Astrocyte (in vitro differentiated cells and primary cell): ENCODE data around the gene BHLHE23. TPM values are rescaled to one million over a fixed set of nuclear protein-coding genes. Genes with fewer than 3 reads are reported as not detected.

Experiments
- DNase-seq: peaks from one replicate; pipeline ENCODE4 v3.0.0-alpha.2; 2010; ENCODE audit warnings: low read depth
- FAIRE-seq: peaks from 2 replicates; lab custom pipeline; 2011; peaks lifted over from hg19 to GRCh38; lab: Jason Lieb, UNC
- H2AFZ ChIP-seq: 2 replicates; pipeline ENCODE4 v1.6.0; 2012; ENCODE audit warnings: low read depth, low read length, inconsistent platforms
- H3K27ac ChIP-seq: 2 replicates; pipeline ENCODE4 v1.5.1; 2011; ENCODE audit warnings: low read depth, low read length, inconsistent platforms
- H3K27me3 ChIP-seq: 2 replicates; pipeline ENCODE4 v1.6.0; 2011; ENCODE audit warnings: low read length, inconsistent platforms; ENCODE audit not compliant: insufficient read depth
- H3K36me3 ChIP-seq: 2 replicates; pipeline ENCODE4 v1.5.1; 2011; ENCODE audit warnings: low read length, inconsistent platforms; ENCODE audit not compliant: insufficient read depth
- H3K4me1 ChIP-seq: 2 replicates; pipeline ENCODE4 v1.5.1; 2011; ENCODE audit warnings: low read length, inconsistent platforms; ENCODE audit not compliant: insufficient read depth
- H3K4me2 ChIP-seq: 2 replicates; pipeline ENCODE4 v1.6.0; 2012; ENCODE audit warnings: low read length, inconsistent platforms
- H3K4me3 ChIP-seq: 2 replicates; pipeline ENCODE4 v1.5.1; 2011; ENCODE audit warnings: low read depth, mild to moderate bottlenecking, low read length, inconsistent platforms; ENCODE audit not compliant: insufficient read depth
- H3K79me2 ChIP-seq: 2 replicates; pipeline ENCODE4 v1.6.0; 2012; ENCODE audit warnings: mild to moderate bottlenecking, low read length, inconsistent platforms; ENCODE audit not compliant: insufficient read depth
- H3K9ac ChIP-seq: 2 replicates; pipeline ENCODE4 v1.6.0; 2012; ENCODE audit warnings: mild to moderate bottlenecking, low read length, inconsistent platforms
- H3K9me3 ChIP-seq: 2 replicates; pipeline ENCODE4 v1.5.1; 2012; ENCODE audit warnings: low read depth, mild to moderate bottlenecking, low read length, inconsistent platforms; ENCODE audit not compliant: insufficient read depth
- H4K20me1 ChIP-seq: 2 replicates; pipeline ENCODE4 v1.6.0; 2012; ENCODE audit warnings: low read length, inconsistent platforms; ENCODE audit not compliant: insufficient read depth
- H3K27ac Mint-ChIP-seq: one replicate; pipeline ENCODE4 v1.8.0; 2021; ENCODE audit warnings: mild to moderate bottlenecking, mixed read lengths; ENCODE audit not compliant: unreplicated experiment
- H3K27me3 Mint-ChIP-seq: one replicate; pipeline ENCODE4 v1.8.0; 2021; ENCODE audit warnings: low read depth, mixed read lengths; ENCODE audit not compliant: unreplicated experiment
- H3K36me3 Mint-ChIP-seq: one replicate; pipeline ENCODE4 v1.8.0; 2021; ENCODE audit warnings: low read depth, mixed read lengths; ENCODE audit not compliant: unreplicated experiment
- H3K4me1 Mint-ChIP-seq: one replicate; pipeline ENCODE4 v1.8.0; 2021; ENCODE audit warnings: low read depth, mixed read lengths; ENCODE audit not compliant: unreplicated experiment
- H3K4me3 Mint-ChIP-seq: one replicate; pipeline ENCODE4 v1.8.0; 2021; ENCODE audit warnings: mild to moderate bottlenecking, moderate library complexity, mixed read lengths; ENCODE audit not compliant: unreplicated experiment
- H3K9me3 Mint-ChIP-seq: one replicate; pipeline ENCODE4 v1.8.0; 2021; ENCODE audit warnings: mild to moderate bottlenecking, mixed read lengths; ENCODE audit not compliant: unreplicated experiment
- CTCF ChIP-seq: IDR thresholded peaks from 2 replicates; pipeline ENCODE4 v1.5.1; 2011; ENCODE audit warnings: low read depth, mild to moderate bottlenecking, inconsistent platforms, low read length, moderate library complexity; ENCODE audit not compliant: insufficient read depth
- EZH2 ChIP-seq: IDR thresholded peaks from 2 replicates; pipeline ENCODE4 v1.6.1; 2012; ENCODE audit warnings: mild to moderate bottlenecking, low read length, inconsistent platforms; ENCODE audit not compliant: insufficient read depth
- total RNA-seq: library from RNA; stranded (reverse); gene quantifications from 2 replicates; pipeline ENCODE4 v1.2.1, GENCODE V29; 2021

BHLHE23 gene
- total RNA-seq, 1 donor from 2014 or later = not detected

GRCh38 chr20:62996596-62996982 lies 10.2 kb downstream of the BHLHE23 start:
- H3K4me3 ChIP-seq = no peak overlapping the region
- H2AFZ ChIP-seq = no peak overlapping the region
- no peaks in the 10 kb centered on the region for H3K4me1 ChIP-seq
- H3K27me3 ChIP-seq = peaks cover 40% of the 10 kb centered on the region
- H3K27ac ChIP-seq = no peak overlapping the region
- H3K36me3 Mint-ChIP-seq = peaks cover 3% of the 10 kb centered on the region
- no peaks in the 10 kb centered on the region for H3K9me3 ChIP-seq
- no peak overlapping the region for H3K4me2 ChIP-seq
- H3K4me3 Mint-ChIP-seq = no peak overlapping the region
- H3K36me3 ChIP-seq = no peaks in the 10 kb centered on the region
- H4K20me1 ChIP-seq = no peaks in the 10 kb centered on the region
- no peak overlapping the region for H3K9ac ChIP-seq
- H3K9me3 Mint-ChIP-seq = peaks cover 5% of the 10 kb centered on the region
- TF ChIP-seq CTCF (no peak), EZH2 (no peak)
- peaks cover 84% of the 10 kb centered on the region for H3K27me3 Mint-ChIP-seq
- no peak overlapping the region for H3K27ac Mint-ChIP-seq
- no peaks in the 10 kb centered on the region for H3K4me1 Mint-ChIP-seq
- no peak for DNase-seq
- no peaks in the 10 kb centered on the region for H3K79me2 ChIP-seq
- no peak for FAIRE-seq

GRCh38 chr20:62995898-62996595 lies 10.7 kb downstream of the BHLHE23 start:
- DNase-seq (no peak), FAIRE-seq (no peak)
- Mint-ChIP-seq H3K36me3 (peaks cover 3% of the 10 kb centered on the region), H3K4me1 (no peaks in the 10 kb centered on the region), H3K27ac (no peak overlapping the region), H3K9me3 (peaks cover 5% of the 10 kb centered on the region), H3K4me3 (no peak overlapping the region), H3K27me3 (peaks cover 84% of the 10 kb centered on the region)
- Histone ChIP-seq H3K4me1 (no peaks in the 10 kb centered on the region), H3K27ac (no peak overlapping the region), H2AFZ (no peak overlapping the region), H3K9ac (no peak overlapping the region), H4K20me1 (no peaks in the 10 kb centered on the region), H3K36me3 (no peaks in the 10 kb centered on the region), H3K4me3 (no peak overlapping the region), H3K4me2 (no peak overlapping the region), H3K27me3 (peaks cover 39% of the 10 kb centered on the region), H3K79me2 (no peaks in the 10 kb centered on the region), H3K9me3 (no peaks in the 10 kb centered on the region)
- no peak for TF ChIP-seq CTCF
- no peak for TF ChIP-seq EZH2

- no peak for DNase-seq
- Histone ChIP-seq H3K4me1 (no peaks in the 10 kb centered on the region), H3K27me3 (peaks cover 34% of the 10 kb centered on the region), H3K9ac (no peak overlapping the region), H4K20me1 (no peaks in the 10 kb centered on the region), H3K4me2 (no peak overlapping the region), H3K36me3 (no peaks in the 10 kb centered on the region), H3K9me3 (no peaks in the 10 kb centered on the region), H3K4me3 (no peak overlapping the region), H2AFZ (no peak overlapping the region), H3K79me2 (no peaks in the 10 kb centered on the region), H3K27ac (no peak overlapping the region)
- Mint-ChIP-seq H3K36me3 (peaks cover 3% of the 10 kb centered on the region), H3K27me3 (peaks cover 83% of the 10 kb centered on the region), H3K9me3 (peaks cover 5% of the 10 kb centered on the region), H3K4me1 (no peaks in the 10 kb centered on the region), H3K27ac (no peak overlapping the region), H3K4me3 (no peak overlapping the region)
- TF ChIP-seq CTCF (no peak), EZH2 (no peak)
- no peak for FAIRE-seq
These were observed 11.3 kb downstream of the BHLHE23 start for GRCh38 chr20:62995481-62995880.
